ENCODE data around the gene PAMR1.

Gene PAMR1

GRCh38 chr11:35474688-35475087 lies 50.7 kb downstream of the PAMR1 start:
- Histone ChIP-seq H3K9ac (ENCODE audit: low read depth, low read length) (no peak overlapping the region), H3K36me3 (ENCODE audit: control insufficient read depth, insufficient read depth, low read length) (no peaks in the 10 kb centered on the region), H3K27me3 (ENCODE audit: control insufficient read depth, insufficient read depth, low read length) (no peaks in the 10 kb centered on the region), H3K4me3 (ENCODE audit: low read depth, low read length) (no peak overlapping the region), H3K4me1 (ENCODE audit: control insufficient read depth, insufficient read depth, low read length) (peaks cover 13% of the 10 kb centered on the region), H3K9me3 (ENCODE audit: control insufficient read depth, insufficient read depth, low read length) (no peaks in the 10 kb centered on the region)

- Histone ChIP-seq H3K9me3 (ENCODE audit: control insufficient read depth, insufficient read depth, low read length) (no peaks in the 10 kb centered on the region), H3K36me3 (ENCODE audit: control insufficient read depth, insufficient read depth, low read length) (no peaks in the 10 kb centered on the region), H3K27me3 (ENCODE audit: control insufficient read depth, insufficient read depth, low read length) (no peaks in the 10 kb centered on the region), H3K4me1 (ENCODE audit: control insufficient read depth, insufficient read depth, low read length) (peaks cover 13% of the 10 kb centered on the region), H3K9ac (ENCODE audit: low read depth, low read length) (no peak overlapping the region), H3K4me3 (ENCODE audit: low read depth, low read length) (no peak overlapping the region)
These were observed 51.5 kb downstream of the PAMR1 start for GRCh38 chr11:35473795-35474374.

DNA sequence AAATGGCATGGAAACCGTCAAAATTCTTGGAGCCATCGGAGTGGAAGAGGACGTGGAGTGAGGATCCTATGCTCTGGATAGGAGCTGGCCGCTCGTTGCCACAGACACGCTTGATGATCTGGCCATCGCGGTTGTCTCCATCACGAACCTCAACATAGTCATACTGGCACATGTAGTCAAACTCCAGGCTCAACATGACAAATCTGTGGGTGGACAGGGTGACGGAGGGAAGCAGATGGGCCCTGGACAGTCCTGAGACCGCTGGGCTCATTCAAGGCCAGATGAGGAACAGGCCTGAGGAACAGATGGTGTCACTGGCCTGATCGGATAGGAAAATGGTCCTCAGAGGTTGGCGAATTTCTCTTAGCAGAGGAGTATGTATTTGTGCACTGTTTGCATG lies 54.8 kb downstream of the PAMR1 start:
- Histone ChIP-seq H3K4me1 (ENCODE audit: control insufficient read depth, insufficient read depth, low read length) (no peaks in the 10 kb centered on the region), H3K27me3 (ENCODE audit: control insufficient read depth, insufficient read depth, low read length) (no peaks in the 10 kb centered on the region), H3K9ac (ENCODE audit: low read depth, low read length) (no peak overlapping the region), H3K4me3 (ENCODE audit: low read depth, low read length) (no peak overlapping the region), H3K36me3 (ENCODE audit: control insufficient read depth, insufficient read depth, low read length) (peaks cover 2% of the 10 kb centered on the region), H3K9me3 (ENCODE audit: control insufficient read depth, insufficient read depth, low read length) (no peaks in the 10 kb centered on the region)

DNA sequence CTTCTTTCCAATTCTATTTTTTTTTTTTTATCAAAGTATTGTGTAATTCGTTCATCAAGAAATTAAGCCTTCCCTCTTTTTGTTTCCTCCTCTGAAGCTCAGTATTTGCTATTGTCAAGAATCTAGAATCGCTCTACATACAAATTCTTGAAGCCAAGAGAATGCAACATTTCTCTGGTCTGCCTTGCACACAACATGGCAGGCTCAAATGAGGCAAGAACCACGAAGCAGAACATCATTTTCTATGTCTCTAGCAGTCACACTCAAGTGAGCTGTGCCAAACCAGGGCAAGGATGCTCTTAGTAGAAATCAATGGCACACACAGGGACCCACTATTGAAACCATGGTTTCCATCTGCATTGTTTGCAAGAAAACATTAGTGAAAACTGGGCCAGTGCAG lies 59.4 kb downstream of the PAMR1 start:
- Histone ChIP-seq H3K9ac (ENCODE audit: low read depth, low read length) (no peak overlapping the region), H3K36me3 (ENCODE audit: control insufficient read depth, insufficient read depth, low read length) (peaks cover 2% of the 10 kb centered on the region), H3K27me3 (ENCODE audit: control insufficient read depth, insufficient read depth, low read length) (no peaks in the 10 kb centered on the region), H3K4me1 (ENCODE audit: control insufficient read depth, insufficient read depth, low read length) (no peaks in the 10 kb centered on the region), H3K9me3 (ENCODE audit: control insufficient read depth, insufficient read depth, low read length) (no peaks in the 10 kb centered on the region), H3K4me3 (ENCODE audit: low read depth, low read length) (no peak overlapping the region)

GRCh38 chr11:35464308-35464707 lies 61.1 kb downstream of the PAMR1 start:
- H3K36me3 ChIP-seq (ENCODE audit: control insufficient read depth, insufficient read depth, low read length): peaks cover 2% of the 10 kb centered on the region
- no peaks in the 10 kb centered on the region for H3K9me3 ChIP-seq (ENCODE audit: control insufficient read depth, insufficient read depth, low read length)
- no peak overlapping the region for H3K9ac ChIP-seq (ENCODE audit: low read depth, low read length)
- H3K4me1 ChIP-seq (ENCODE audit: control insufficient read depth, insufficient read depth, low read length): no peaks in the 10 kb centered on the region
- no peaks in the 10 kb centered on the region for H3K27me3 ChIP-seq (ENCODE audit: control insufficient read depth, insufficient read depth, low read length)
- H3K4me3 ChIP-seq (ENCODE audit: low read depth, low read length): no peak overlapping the region

DNA sequence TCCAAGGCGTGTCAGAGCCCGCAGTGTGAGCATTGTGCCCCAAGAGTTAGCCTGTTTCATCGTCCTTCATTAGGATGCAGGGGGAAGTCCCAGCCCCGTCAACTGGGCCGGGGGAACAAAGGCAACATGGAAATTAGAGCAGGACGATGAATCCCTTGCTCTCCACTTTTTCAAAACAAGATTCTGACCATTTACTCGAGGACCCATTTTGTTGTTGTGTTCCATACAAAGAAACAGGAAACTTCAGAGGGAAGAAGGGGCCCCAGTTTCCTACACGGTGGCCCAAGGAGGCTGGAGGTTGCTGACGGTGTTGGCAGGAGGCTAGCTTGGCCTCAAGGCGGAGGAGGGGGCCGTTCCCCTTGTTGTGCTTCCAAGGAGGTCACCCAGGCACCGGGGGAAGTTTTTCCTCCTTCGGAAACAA lies 62.1 kb downstream of the PAMR1 start:
- no peaks in the 10 kb centered on the region for H3K9me3 ChIP-seq (ENCODE audit: control insufficient read depth, insufficient read depth, low read length)
- H3K9ac ChIP-seq (ENCODE audit: low read depth, low read length): no peak overlapping the region
- H3K36me3 ChIP-seq (ENCODE audit: control insufficient read depth, insufficient read depth, low read length): peaks cover 2% of the 10 kb centered on the region
- no peaks in the 10 kb centered on the region for H3K4me1 ChIP-seq (ENCODE audit: control insufficient read depth, insufficient read depth, low read length)
- H3K27me3 ChIP-seq (ENCODE audit: control insufficient read depth, insufficient read depth, low read length): no peaks in the 10 kb centered on the region
- no peak overlapping the region for H3K4me3 ChIP-seq (ENCODE audit: low read depth, low read length)

DNA sequence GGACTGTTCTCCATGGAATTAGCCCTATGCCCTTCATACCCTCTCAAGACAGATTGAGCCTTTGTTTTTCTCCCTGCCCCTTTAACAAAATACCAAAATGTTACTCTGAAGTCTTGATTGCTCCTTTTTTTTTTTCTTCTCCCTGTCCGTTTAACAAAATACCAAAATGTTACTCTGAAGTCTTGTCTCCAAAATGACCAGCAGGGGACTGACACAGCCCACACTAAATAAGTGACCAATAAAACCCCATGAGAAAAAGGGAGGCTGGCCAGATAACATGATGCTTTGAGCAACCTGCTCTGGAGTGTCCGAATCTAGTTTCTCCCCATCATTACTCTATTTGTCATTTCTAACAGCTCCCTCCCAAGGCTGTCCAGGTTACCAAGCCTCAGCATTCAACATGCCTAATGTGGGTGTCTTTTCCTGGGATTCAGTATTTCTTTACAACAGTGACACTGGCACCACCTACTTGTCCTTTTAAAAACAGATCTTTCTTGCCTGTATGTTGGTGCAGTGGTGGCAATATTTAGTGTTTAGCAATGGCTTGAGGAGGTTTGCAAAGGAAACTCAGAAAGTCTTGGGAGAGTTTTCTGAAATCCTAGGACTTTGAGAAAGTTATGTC lies 63.4 kb downstream of the PAMR1 start:
- Histone ChIP-seq H3K9me3 (ENCODE audit: control insufficient read depth, insufficient read depth, low read length) (no peaks in the 10 kb centered on the region), H3K4me1 (ENCODE audit: control insufficient read depth, insufficient read depth, low read length) (no peaks in the 10 kb centered on the region), H3K9ac (ENCODE audit: low read depth, low read length) (no peak overlapping the region), H3K36me3 (ENCODE audit: control insufficient read depth, insufficient read depth, low read length) (peaks cover under 1% of the 10 kb centered on the region), H3K27me3 (ENCODE audit: control insufficient read depth, insufficient read depth, low read length) (no peaks in the 10 kb centered on the region), H3K4me3 (ENCODE audit: low read depth, low read length) (no peak overlapping the region)

DNA sequence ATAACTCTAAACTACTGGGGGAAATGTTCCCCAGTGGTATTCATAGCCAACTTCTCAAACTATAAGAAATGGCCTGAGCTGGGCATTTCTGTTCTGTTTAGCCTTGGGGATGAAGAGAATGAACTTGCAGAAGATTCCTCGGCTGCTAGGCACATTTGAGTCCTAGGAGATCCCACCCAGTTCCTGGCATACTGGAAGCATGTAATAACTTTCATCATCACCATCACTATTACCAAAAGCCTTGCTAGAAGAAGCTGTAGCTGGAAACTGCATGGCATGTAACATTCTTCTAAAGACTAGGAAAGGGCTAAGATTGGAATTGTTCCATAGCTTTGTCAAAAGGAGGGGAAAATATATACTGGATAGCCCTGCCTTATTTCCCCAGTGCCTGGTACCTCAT lies 65.9 kb downstream of the PAMR1 start:
- H3K36me3 ChIP-seq (ENCODE audit: control insufficient read depth, insufficient read depth, low read length): no peaks in the 10 kb centered on the region
- no peak overlapping the region for H3K9ac ChIP-seq (ENCODE audit: low read depth, low read length)
- H3K9me3 ChIP-seq (ENCODE audit: control insufficient read depth, insufficient read depth, low read length): no peaks in the 10 kb centered on the region
- no peaks in the 10 kb centered on the region for H3K27me3 ChIP-seq (ENCODE audit: control insufficient read depth, insufficient read depth, low read length)
- no peak overlapping the region for H3K4me3 ChIP-seq (ENCODE audit: low read depth, low read length)
- H3K4me1 ChIP-seq (ENCODE audit: control insufficient read depth, insufficient read depth, low read length): no peaks in the 10 kb centered on the region

DNA sequence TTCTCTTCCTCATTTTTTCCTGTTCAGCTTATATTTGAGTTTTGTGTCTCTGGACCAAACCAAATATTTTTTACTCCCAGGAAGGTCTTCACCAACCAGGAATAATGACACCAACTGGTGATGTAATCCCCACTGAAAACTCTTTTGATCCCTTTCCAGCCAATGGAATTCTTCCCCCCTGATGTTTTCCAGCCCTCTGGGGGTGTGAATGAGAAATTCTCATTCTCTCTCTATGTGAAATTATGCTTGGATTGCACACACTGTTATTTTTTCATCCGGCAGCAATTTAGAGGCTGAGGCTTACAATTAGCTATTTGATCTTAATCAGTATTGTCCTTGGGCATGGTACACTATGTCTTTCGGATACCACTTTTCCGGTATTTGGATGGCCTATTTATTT lies 66.6 kb downstream of the PAMR1 start:
- Histone ChIP-seq H3K36me3 (ENCODE audit: control insufficient read depth, insufficient read depth, low read length) (no peaks in the 10 kb centered on the region), H3K4me3 (ENCODE audit: low read depth, low read length) (no peak overlapping the region), H3K27me3 (ENCODE audit: control insufficient read depth, insufficient read depth, low read length) (no peaks in the 10 kb centered on the region), H3K9ac (ENCODE audit: low read depth, low read length) (no peak overlapping the region), H3K4me1 (ENCODE audit: control insufficient read depth, insufficient read depth, low read length) (no peaks in the 10 kb centered on the region), H3K9me3 (ENCODE audit: control insufficient read depth, insufficient read depth, low read length) (no peaks in the 10 kb centered on the region)

DNA sequence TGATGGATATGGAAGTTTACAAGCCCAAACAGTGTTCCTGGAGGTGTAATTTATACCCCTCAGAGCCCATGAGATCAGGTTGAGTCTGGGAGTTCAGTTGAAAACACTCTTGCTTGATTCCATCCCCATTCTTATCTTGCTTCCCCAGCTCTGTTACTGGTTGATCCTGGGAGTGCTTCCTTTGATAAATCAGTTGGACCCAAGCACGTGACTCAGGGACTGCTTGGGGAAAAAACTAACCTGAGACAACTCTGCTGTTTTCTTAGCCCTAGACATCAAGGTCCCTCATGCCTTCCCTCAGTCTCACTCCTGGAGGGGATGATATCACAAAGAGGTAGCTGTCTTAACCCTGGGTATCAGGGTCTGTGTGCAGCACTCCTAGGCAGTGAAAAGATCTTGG lies 71.1 kb downstream of the PAMR1 start:
- Histone ChIP-seq H3K9me3 (ENCODE audit: control insufficient read depth, insufficient read depth, low read length) (peaks cover 2% of the 10 kb centered on the region), H3K27me3 (ENCODE audit: control insufficient read depth, insufficient read depth, low read length) (no peaks in the 10 kb centered on the region), H3K36me3 (ENCODE audit: control insufficient read depth, insufficient read depth, low read length) (no peaks in the 10 kb centered on the region), H3K9ac (ENCODE audit: low read depth, low read length) (no peak overlapping the region), H3K4me3 (ENCODE audit: low read depth, low read length) (no peak overlapping the region), H3K4me1 (ENCODE audit: control insufficient read depth, insufficient read depth, low read length) (no peaks in the 10 kb centered on the region)

- Histone ChIP-seq H3K4me1 (ENCODE audit: control insufficient read depth, insufficient read depth, low read length) (no peaks in the 10 kb centered on the region), H3K27me3 (ENCODE audit: control insufficient read depth, insufficient read depth, low read length) (no peaks in the 10 kb centered on the region), H3K4me3 (ENCODE audit: low read depth, low read length) (no peak overlapping the region), H3K9ac (ENCODE audit: low read depth, low read length) (no peak overlapping the region), H3K9me3 (ENCODE audit: control insufficient read depth, insufficient read depth, low read length) (no peaks in the 10 kb centered on the region), H3K36me3 (ENCODE audit: control insufficient read depth, insufficient read depth, low read length) (peaks cover 2% of the 10 kb centered on the region)
These were observed 88.7 kb downstream of the PAMR1 start for GRCh38 chr11:35436581-35437250.

GRCh38 chr11:35433588-35433987 lies 91.8 kb downstream of the PAMR1 start:
- Histone ChIP-seq H3K9me3 (ENCODE audit: control insufficient read depth, insufficient read depth, low read length) (no peaks in the 10 kb centered on the region), H3K9ac (ENCODE audit: low read depth, low read length) (no peak overlapping the region), H3K27me3 (ENCODE audit: control insufficient read depth, insufficient read depth, low read length) (no peaks in the 10 kb centered on the region), H3K36me3 (ENCODE audit: control insufficient read depth, insufficient read depth, low read length) (peaks cover 2% of the 10 kb centered on the region), H3K4me1 (ENCODE audit: control insufficient read depth, insufficient read depth, low read length) (no peaks in the 10 kb centered on the region), H3K4me3 (ENCODE audit: low read depth, low read length) (no peak overlapping the region)
